Measurements from ENCODE around the gene HIBCH. TPM values are rescaled to one million over a fixed set of nuclear protein-coding genes. Genes with fewer than 3 reads are reported as not detected.
A peak's percentile ranks its signal among the peaks of the same experiment; 100 is the strongest.

HIBCH gene
- total and polyA plus RNA-seq, 2 experiments from 2014 or later, result 10.4 to 29.0 TPM

- Histone ChIP-seq H3F3A (ENCODE audit: insufficient read depth) (no peaks in the 10 kb centered on the region), H3K4me3 (no peak overlapping the region), H3K9me2 (ENCODE audit: insufficient read depth) (no peaks in the 10 kb centered on the region), H3K4me2 (ENCODE audit: unreplicated experiment) (no peak overlapping the region), H3K27me3 (replicated peaks; ENCODE audit: insufficient read depth) (no peaks in the 10 kb centered on the region), H3K9me3 (ENCODE audit: low read depth) (no peaks in the 10 kb centered on the region), H3K36me3 (ENCODE audit: low read depth) (peaks cover 4% of the 10 kb centered on the region; the same call in 1 of the 2 replicates), H3K27ac (peak overlapping the region; percentile 35; the same call in 1 of the 2 replicates), H4K20me1 (ENCODE audit: insufficient read depth) (no peaks in the 10 kb centered on the region), H2AFZ (no peak overlapping the region), H3K9ac (no peak overlapping the region), H3K79me2 (ENCODE audit: insufficient read depth) (peaks cover 92% of the 10 kb centered on the region), H3K4me1 (ENCODE audit: insufficient read depth) (peaks cover 18% of the 10 kb centered on the region)
- 83% methylated on average over 8 of the region's 8 CpGs for WGBS, 2 experiments (ENCODE audit: low coverage in 1 of 2, low lambda C conversion rate in 2 of 2, missing lambda C conversion rate in 2 of 2)
- in situ Hi-C loops (cut with MboI), result no loop called here
- peak; percentile 61 for DNase-seq
- TF ChIP-seq EZH2phosphoT487 (IDR thresholded peaks at IDR 0.05; ENCODE audit: insufficient read depth, low read depth), result no peak
Observed at GRCh38 chr2:190352668-190353536, 33.3 kb upstream of the HIBCH start.

GRCh38 chr2:190351955-190352354 is 32.3 kb upstream of the HIBCH start:
- no peaks in the 10 kb centered on the region for H3K27me3 ChIP-seq (replicated peaks; ENCODE audit: insufficient read depth)
- TF ChIP-seq EZH2phosphoT487 (IDR thresholded peaks at IDR 0.05; ENCODE audit: insufficient read depth, low read depth) (no peak), EZH2 (IDR thresholded peaks at IDR 0.05; ENCODE audit: insufficient read depth, poor library complexity, severe bottlenecking) (no peak)
- WGBS, 2 experiments (ENCODE audit: low coverage in 1 of 2, low lambda C conversion rate in 2 of 2, missing lambda C conversion rate in 2 of 2), result 60 to 63% methylated on average over 3 of the region's 3 CpGs
- H2AFZ ChIP-seq, result no peak overlapping the region
- H3K4me2 ChIP-seq (ENCODE audit: unreplicated experiment), result no peak overlapping the region
- no peaks in the 10 kb centered on the region for H3K9me2 ChIP-seq (ENCODE audit: insufficient read depth)
- DNase-seq, result no peak
- no peaks in the 10 kb centered on the region for H3F3A ChIP-seq (ENCODE audit: insufficient read depth)
- H3K9me3 ChIP-seq (ENCODE audit: low read depth), result no peaks in the 10 kb centered on the region
- no peaks in the 10 kb centered on the region for H4K20me1 ChIP-seq (ENCODE audit: insufficient read depth)
- no peak overlapping the region for H3K27ac ChIP-seq
- H3K36me3 ChIP-seq (ENCODE audit: low read depth), result 0 out of 2 replicates have a peak, but pooled peaks cover 4% of the 10 kb centered on the region
- peaks cover 92% of the 10 kb centered on the region for H3K79me2 ChIP-seq (ENCODE audit: insufficient read depth)
- H3K9ac ChIP-seq, result no peak overlapping the region
- H3K4me3 ChIP-seq, result no peak overlapping the region
- in situ Hi-C loops (cut with MboI), result no loop called here
- H3K4me1 ChIP-seq (ENCODE audit: insufficient read depth), result peaks cover 18% of the 10 kb centered on the region

- 0 out of 2 replicates have a peak, but pooled peaks cover 4% of the 10 kb centered on the region for H3K36me3 ChIP-seq (ENCODE audit: low read depth)
- H3K4me2 ChIP-seq (ENCODE audit: unreplicated experiment), result no peak overlapping the region
- H3K9ac ChIP-seq, result no peak overlapping the region
- H4K20me1 ChIP-seq (ENCODE audit: insufficient read depth), result no peaks in the 10 kb centered on the region
- H3K4me1 ChIP-seq (ENCODE audit: insufficient read depth), result peaks cover 17% of the 10 kb centered on the region
- in situ Hi-C loops (cut with MboI), result no loop called here
- no peak overlapping the region for H3K27ac ChIP-seq
- TF ChIP-seq EZH2phosphoT487 (IDR thresholded peaks at IDR 0.05; ENCODE audit: insufficient read depth, low read depth) (no peak), EZH2 (IDR thresholded peaks at IDR 0.05; ENCODE audit: insufficient read depth, poor library complexity, severe bottlenecking) (no peak)
- H2AFZ ChIP-seq, result no peak overlapping the region
- H3K9me2 ChIP-seq (ENCODE audit: insufficient read depth), result no peaks in the 10 kb centered on the region
- no peaks in the 10 kb centered on the region for H3K27me3 ChIP-seq (replicated peaks; ENCODE audit: insufficient read depth)
- no peaks in the 10 kb centered on the region for H3F3A ChIP-seq (ENCODE audit: insufficient read depth)
- no peak for DNase-seq
- peaks cover 92% of the 10 kb centered on the region for H3K79me2 ChIP-seq (ENCODE audit: insufficient read depth)
- no peaks in the 10 kb centered on the region for H3K9me3 ChIP-seq (ENCODE audit: low read depth)
- no peak overlapping the region for H3K4me3 ChIP-seq
Observed at GRCh38 chr2:190350371-190350770, 30.7 kb upstream of the HIBCH start.

- Histone ChIP-seq H3K27me3 (replicated peaks; ENCODE audit: insufficient read depth) (no peaks in the 10 kb centered on the region), H3K4me2 (ENCODE audit: unreplicated experiment) (peak overlapping the region; percentile 96), H3K9me3 (ENCODE audit: low read depth) (no peaks in the 10 kb centered on the region), H3F3A (ENCODE audit: insufficient read depth) (peaks cover 7% of the 10 kb centered on the region), H3K9ac (peak overlapping the region; percentile 84), H3K27ac (peak overlapping the region; percentile 55), H4K20me1 (ENCODE audit: insufficient read depth) (no peaks in the 10 kb centered on the region), H3K9me2 (ENCODE audit: insufficient read depth) (no peaks in the 10 kb centered on the region), H3K4me1 (ENCODE audit: insufficient read depth) (peaks cover 14% of the 10 kb centered on the region), H3K36me3 (ENCODE audit: low read depth) (no peaks in the 10 kb centered on the region), H2AFZ (peak overlapping the region; percentile 86), H3K79me2 (ENCODE audit: insufficient read depth) (peaks cover 52% of the 10 kb centered on the region), H3K4me3 (peak overlapping the region; percentile 74)
- 38 to 41% methylated on average over 7 of the region's 7 CpGs for WGBS, 2 experiments (ENCODE audit: low coverage in 1 of 2, low lambda C conversion rate in 2 of 2, missing lambda C conversion rate in 2 of 2)
- DNase-seq, result no peak
- TF ChIP-seq EZH2 (IDR thresholded peaks at IDR 0.05; ENCODE audit: insufficient read depth, poor library complexity, severe bottlenecking) (no peak), EZH2phosphoT487 (IDR thresholded peaks at IDR 0.05; ENCODE audit: insufficient read depth, low read depth) (no peak)
- in situ Hi-C loops (cut with MboI), result no loop called here
Observed at GRCh38 chr2:190344276-190344827, 24.7 kb upstream of the HIBCH start.
